ENCODE data around the gene SERPINF2. TPM values are rescaled to one million over a fixed set of nuclear protein-coding genes. Genes with fewer than 3 reads are reported as not detected.
A peak's percentile ranks its signal among the peaks of the same experiment; 100 is the strongest.

SERPINF2 gene
- total and polyA plus RNA-seq, 4 donors = 13.7 to 78.9 (median 58.0) TPM

- DNase-seq (peak; percentile 38 to 54 (median 48)), ATAC-seq (ENCODE audit: insufficient read depth, low FRiP score) (peak; percentile 27)
- Histone ChIP-seq H3K27me3 (ENCODE audit: control insufficient read depth in 3 of 3, insufficient read depth in 3 of 3, low read length in 2 of 3) (no peaks in the 10 kb centered on the region), H3K4me3 (peak overlapping the region; percentile 90), H3K9ac (ENCODE audit: insufficient read depth in 1 of 2, low read length in 2 of 2) (no peak overlapping the region), H3K4me1 (ENCODE audit: control insufficient read depth in 5 of 5, insufficient read depth in 5 of 5, low read length in 5 of 5) (peaks cover 5 to 42% (median 16%) of the 10 kb centered on the region in 5 donors), H3K9me3 (ENCODE audit: control insufficient read depth in 4 of 4, insufficient read depth in 3 of 4, low read length in 3 of 4) (no peaks in the 10 kb centered on the region), H3K36me3 (ENCODE audit: control insufficient read depth in 4 of 4, insufficient read depth in 4 of 4, low read length in 4 of 4) (peaks cover 0 to 24% (median 7%) of the 10 kb centered on the region in 4 donors), H3K27ac (ENCODE audit: low read depth in 1 of 2, low read length in 1 of 2) (peak overlapping the region; percentile 96 to 99)
- 0 to 2% methylated on average over 27 to 32 of the region's 32 CpGs for WGBS, 2 donors
- TF ChIP-seq CTCF (IDR thresholded peaks at IDR 0.05; ENCODE audit: control extremely low read depth, extremely low read depth) = no peak
These were observed 27.5 kb upstream of the SERPINF2 start for GRCh38 chr17:1714980-1715802.

DNA sequence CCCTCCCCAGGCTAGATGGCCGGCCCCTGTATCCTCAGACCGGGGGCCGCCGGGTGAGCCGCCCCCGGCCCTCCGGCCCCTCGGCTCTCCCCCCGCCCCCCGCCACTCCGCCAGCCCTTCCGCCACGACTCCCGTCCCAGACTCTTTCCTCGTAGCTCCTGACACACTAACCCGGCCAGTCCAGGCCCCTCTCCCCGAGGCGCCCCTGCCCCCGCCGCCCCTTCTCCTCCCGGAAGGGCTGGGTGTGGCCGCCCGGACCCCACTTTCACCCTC lies 26.9 kb upstream of the SERPINF2 start:
- WGBS, 2 donors = 0% methylated on average over 11 to 23 of the region's 23 CpGs
- no peak for DNase-seq

DNA sequence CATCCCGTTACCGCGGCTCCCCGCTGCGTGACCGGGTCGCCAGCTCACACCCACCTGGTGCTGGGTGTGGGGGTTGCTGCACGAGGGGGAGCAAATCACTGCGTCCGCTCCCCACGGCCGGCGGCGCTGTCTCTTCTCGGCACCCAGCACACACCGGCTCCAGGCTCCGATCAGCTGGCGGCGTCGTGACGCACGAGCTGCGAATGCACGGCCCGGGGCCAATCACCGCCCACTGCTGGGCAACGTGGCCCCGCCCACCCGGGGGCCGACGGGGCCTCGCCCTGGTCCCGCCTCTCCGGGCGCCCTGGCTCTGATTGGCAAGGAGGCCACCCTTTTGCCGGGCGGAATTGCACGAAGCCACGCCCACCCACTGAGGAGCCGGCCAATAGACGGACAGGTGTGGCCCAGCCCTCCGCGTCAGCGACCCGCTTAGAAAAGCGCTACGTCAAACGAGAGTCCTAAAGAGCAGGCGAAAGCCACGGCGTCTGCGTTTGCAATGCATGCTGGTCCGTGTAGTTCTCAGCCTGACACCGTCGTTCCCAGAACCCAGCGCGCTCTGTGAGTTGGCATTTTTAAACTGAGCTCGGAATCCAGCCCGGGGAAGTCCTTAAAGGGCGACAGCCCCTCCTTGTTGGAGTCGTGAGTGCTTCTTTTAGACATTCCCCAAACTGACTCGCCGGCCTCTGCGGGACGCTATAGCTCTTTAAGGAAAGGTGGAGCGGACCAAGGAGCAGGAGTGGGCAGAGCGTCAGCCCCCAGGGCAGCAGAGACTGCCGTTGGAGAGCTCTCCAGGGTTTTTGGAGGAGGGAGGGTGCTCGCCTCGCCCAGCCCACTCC lies 26.4 kb upstream of the SERPINF2 start:
- DNase-seq (peak; percentile 100), ATAC-seq (ENCODE audit: insufficient read depth, low FRiP score) (peak; percentile 83)
- Histone ChIP-seq H3K27ac (ENCODE audit: low read depth in 1 of 2, low read length in 1 of 2) (peak overlapping the region; percentile 99 to 100), H3K9me3 (ENCODE audit: control insufficient read depth in 4 of 4, insufficient read depth in 3 of 4, low read length in 3 of 4) (no peaks in the 10 kb centered on the region), H3K4me1 (ENCODE audit: control insufficient read depth in 5 of 5, insufficient read depth in 5 of 5, low read length in 5 of 5) (peaks cover 5 to 36% (median 15%) of the 10 kb centered on the region in 5 donors), H3K4me3 (peak overlapping the region; percentile 90), H3K36me3 (ENCODE audit: control insufficient read depth in 4 of 4, insufficient read depth in 4 of 4, low read length in 4 of 4) (peaks cover 0 to 22% (median 7%) of the 10 kb centered on the region in 4 donors), H3K27me3 (ENCODE audit: control insufficient read depth in 3 of 3, insufficient read depth in 3 of 3, low read length in 2 of 3) (no peaks in the 10 kb centered on the region), H3K9ac (ENCODE audit: insufficient read depth in 1 of 2, low read length in 2 of 2) (peak overlapping the region; percentile 51 to 82)
- WGBS, 2 donors = 0 to 1% methylated on average over 62 to 70 of the region's 70 CpGs
- peak; percentile 12 for TF ChIP-seq CTCF (IDR thresholded peaks at IDR 0.05; ENCODE audit: control extremely low read depth, extremely low read depth)

More for the DNA sequence above, 26.9 kb upstream of the SERPINF2 start:
- Histone ChIP-seq H3K27me3 (ENCODE audit: control insufficient read depth in 3 of 3, insufficient read depth in 3 of 3, low read length in 2 of 3) (no peaks in the 10 kb centered on the region), H3K27ac (ENCODE audit: low read depth in 1 of 2, low read length in 1 of 2) (peak overlapping the region; percentile 96 to 99), H3K4me1 (ENCODE audit: control insufficient read depth in 5 of 5, insufficient read depth in 5 of 5, low read length in 5 of 5) (peaks cover 5 to 39% (median 15%) of the 10 kb centered on the region in 5 donors), H3K9me3 (ENCODE audit: control insufficient read depth in 4 of 4, insufficient read depth in 3 of 4, low read length in 3 of 4) (no peaks in the 10 kb centered on the region), H3K36me3 (ENCODE audit: control insufficient read depth in 4 of 4, insufficient read depth in 4 of 4, low read length in 4 of 4) (peaks cover 0 to 24% (median 7%) of the 10 kb centered on the region in 4 donors), H3K9ac (ENCODE audit: insufficient read depth in 1 of 2, low read length in 2 of 2) (no peak overlapping the region), H3K4me3 (peak overlapping the region; percentile 90)
- TF ChIP-seq CTCF (IDR thresholded peaks at IDR 0.05; ENCODE audit: control extremely low read depth, extremely low read depth) = no peak
- no peak for ATAC-seq (ENCODE audit: insufficient read depth, low FRiP score)
